GM18502 (cell line): ENCODE measurements around the gene GOLM1.

Source experiments
- ATAC-seq: cut with Tn5 transposase; IDR thresholded peaks from one replicate; pipeline ENCODE4 v1.9.1; 2021; ENCODE audit warnings: mild to moderate bottlenecking; ENCODE audit not compliant: unreplicated experiment, poor library complexity

The GOLM1 gene

DNA sequence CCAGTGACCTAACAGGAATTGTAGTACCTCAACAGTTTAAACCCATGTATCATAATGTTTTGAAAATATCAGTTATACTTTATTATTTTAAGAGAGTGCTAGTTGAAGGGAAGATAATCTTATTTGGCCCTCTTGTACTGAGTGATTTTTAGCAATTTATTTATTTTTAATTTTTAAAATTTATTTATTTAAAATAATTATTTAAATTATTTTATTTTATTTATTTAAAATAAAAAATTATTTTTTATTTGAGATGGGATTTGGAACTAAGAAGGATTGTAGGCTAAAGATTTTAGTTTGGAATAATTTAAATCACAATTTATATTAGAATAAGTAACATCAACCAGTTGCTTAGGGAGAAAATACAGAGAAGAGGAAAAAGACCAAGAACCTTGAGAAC, 104.3 kb downstream of the GOLM1 start:
- no peak for ATAC-seq

DNA sequence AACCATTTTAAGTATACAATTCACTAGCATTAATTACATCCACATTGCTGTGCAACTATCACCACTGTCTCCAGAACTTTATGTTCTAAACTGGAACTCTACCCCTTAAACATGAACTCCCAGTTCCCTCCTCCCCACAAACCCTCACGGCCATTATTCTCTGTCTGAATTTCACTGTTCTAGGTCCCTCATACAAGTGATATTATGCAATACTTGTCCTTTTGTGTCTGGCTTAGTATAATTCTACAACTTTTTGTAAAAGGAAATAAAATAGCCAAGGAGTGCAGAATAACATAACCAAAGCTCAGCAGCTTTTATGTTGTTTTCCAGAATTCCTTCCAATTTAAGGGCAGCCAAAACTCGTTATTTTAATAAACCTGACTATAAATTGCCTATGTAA, 105.2 kb downstream of the GOLM1 start:
- no peak for ATAC-seq

DNA sequence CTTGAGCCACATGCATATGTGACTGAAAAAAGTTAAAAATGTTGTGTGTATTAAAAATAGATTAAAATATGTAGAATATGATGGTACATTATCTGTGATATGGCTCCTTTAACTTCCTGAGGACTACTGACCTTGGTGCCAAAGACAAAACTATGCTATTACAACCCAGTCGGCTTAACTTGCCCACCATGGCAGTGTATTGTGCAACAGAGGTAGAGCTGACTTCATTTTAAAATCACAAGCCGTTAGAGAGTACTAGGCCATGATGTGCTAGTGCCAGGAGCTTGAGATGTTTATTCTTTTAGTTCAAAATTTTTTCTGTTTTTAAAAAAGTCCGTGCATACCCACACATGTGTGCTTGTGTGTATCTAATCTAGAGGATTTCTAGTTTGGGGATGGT, 112.1 kb downstream of the GOLM1 start:
- ATAC-seq: no peak

DNA sequence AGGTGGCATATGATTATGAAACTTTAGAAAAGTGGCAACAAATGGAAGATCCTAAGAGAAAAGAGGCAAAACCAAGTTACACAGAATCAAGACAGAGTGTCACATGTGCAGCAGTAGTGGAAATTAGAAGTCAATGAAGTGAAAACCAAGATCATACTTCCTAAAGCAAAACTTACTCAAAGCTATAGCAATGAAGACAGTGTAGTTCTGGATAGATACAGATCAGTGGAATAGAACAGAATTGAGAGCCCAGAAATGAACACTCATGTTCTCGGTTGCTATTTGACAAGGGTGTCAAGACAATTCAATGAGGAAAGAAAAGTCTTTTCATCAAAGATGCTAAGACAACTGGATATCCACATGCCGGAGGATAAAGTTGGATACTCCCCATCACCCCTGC, 114.9 kb downstream of the GOLM1 start:
- ATAC-seq: no peak

DNA sequence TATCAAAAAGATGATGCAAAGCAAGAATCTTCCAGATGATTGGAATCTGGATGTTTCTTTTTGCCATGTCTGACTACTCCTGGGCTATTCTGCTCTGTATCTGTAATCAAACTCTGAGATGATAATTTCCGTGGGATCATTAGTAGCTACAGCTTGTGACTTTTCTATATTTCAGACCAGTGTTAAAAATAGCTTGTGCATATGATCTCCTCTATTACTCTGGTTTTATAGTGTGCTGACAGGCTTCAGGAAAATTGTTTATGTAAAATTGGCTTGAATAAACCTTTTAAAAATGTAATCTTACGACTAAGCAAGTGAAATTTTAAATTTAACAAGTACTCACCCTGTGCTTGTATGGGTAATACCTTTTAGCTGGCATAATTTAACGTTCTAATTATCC, 118.0 kb downstream of the GOLM1 start:
- no peak for ATAC-seq

DNA sequence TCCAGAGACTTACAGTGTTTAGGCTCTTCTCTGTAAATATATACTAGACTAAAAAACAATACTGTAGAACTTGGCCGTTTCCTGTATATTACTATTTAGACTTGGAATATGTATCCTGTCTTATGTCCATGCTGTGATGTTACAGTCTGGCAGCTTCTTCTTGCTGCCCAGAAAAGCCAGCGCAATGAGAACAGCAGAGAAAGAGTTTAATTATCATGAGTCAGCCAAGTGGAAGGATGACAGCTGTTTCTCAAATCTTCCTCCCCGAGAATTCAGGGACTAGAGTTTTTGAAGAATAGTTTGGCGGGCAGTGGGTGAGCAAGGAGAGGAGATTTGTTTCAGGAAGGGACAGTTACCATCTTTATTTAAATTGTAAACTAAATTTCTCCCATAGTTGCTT, 120.9 kb downstream of the GOLM1 start:
- no peak for ATAC-seq
